GM13977 (cell line): Measurements from ENCODE around the gene DHX58.

Source experiments
- DNase-seq: peaks from one replicate; pipeline ENCODE4 v3.0.0; 2012; ENCODE audit warnings: low spot score
- in situ Hi-C: fragments of 300-500 bp; cut with MboI; formaldehyde crosslinking; loops from one replicate; pipeline ENCODE4 v1.12.0; 2022; ENCODE audit warnings: low sequenced_read_pairs, low pct_unique_long_range_greater_than_20kb, mixed read lengths, inconsistent platforms; ENCODE audit not compliant: unreplicated experiment
- TF ChIP-seq, protein P1 (sequence below): IDR thresholded peaks from 2 replicates; pipeline ENCODE4 v1.5.1; 2012; ENCODE audit warnings: mild to moderate bottlenecking, control low read depth; ENCODE audit not compliant: insufficient read depth; ENCODE audit errors: extremely low read depth, missing control alignments

Gene DHX58

DNA sequence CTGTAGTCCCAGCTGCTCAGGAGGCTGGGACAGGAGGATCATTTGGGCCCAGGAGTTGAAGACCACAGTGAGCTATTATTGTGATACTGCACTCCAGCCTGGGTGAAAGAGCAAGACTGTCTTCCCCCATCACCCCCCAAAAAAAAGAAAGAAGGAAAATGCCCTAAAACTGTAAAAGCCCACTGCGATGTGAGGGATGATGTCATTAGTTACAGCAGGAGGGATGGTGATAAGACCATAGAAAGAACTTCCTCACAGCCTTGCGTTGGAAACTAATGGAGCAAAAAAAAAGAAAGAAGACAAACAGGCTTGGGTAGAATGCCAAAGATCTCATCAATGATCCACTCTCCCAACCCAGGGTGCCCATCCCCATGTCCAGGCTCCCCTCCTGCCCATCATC, 33.0 kb downstream of the DHX58 start:
- no peak for DNase-seq
- TF ChIP-seq, protein P1, sequence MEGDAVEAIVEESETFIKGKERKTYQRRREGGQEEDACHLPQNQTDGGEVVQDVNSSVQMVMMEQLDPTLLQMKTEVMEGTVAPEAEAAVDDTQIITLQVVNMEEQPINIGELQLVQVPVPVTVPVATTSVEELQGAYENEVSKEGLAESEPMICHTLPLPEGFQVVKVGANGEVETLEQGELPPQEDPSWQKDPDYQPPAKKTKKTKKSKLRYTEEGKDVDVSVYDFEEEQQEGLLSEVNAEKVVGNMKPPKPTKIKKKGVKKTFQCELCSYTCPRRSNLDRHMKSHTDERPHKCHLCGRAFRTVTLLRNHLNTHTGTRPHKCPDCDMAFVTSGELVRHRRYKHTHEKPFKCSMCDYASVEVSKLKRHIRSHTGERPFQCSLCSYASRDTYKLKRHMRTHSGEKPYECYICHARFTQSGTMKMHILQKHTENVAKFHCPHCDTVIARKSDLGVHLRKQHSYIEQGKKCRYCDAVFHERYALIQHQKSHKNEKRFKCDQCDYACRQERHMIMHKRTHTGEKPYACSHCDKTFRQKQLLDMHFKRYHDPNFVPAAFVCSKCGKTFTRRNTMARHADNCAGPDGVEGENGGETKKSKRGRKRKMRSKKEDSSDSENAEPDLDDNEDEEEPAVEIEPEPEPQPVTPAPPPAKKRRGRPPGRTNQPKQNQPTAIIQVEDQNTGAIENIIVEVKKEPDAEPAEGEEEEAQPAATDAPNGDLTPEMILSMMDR = no peak
- in situ Hi-C loops = no loop called here

DNA sequence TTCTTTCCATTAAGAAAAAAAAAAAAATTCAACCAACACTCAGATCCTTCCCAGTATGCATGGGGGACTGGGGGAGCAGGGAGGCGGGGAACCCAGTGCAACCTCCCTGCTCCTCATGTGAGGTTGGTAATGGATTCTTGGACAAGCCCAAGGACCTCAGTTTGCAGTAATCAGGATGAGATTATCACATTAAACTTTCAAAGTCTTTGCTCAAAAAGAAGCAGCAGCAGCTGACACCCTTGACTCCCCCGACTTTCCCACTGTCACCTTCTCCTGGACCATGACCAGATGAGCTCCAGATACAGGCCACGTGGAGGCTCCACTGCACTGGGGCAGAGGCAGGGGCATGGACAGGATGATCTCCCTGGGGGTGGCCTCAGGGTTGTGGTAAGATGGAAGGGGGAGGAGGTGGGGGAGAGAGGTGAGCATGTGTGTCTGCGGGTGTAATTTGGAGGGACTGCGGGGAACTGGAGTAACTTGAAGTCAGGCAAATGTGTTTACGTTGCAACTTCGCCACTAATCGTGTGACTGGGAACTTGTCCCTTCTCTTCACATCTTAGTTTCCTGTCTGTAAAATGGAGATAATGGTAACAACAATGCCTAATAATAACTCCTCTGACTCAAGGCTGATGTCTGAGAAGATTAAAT, 34.0 kb downstream of the DHX58 start:
- in situ Hi-C loops = no loop called here
- no peak for DNase-seq
- TF ChIP-seq, protein P1 = no peak

DNA sequence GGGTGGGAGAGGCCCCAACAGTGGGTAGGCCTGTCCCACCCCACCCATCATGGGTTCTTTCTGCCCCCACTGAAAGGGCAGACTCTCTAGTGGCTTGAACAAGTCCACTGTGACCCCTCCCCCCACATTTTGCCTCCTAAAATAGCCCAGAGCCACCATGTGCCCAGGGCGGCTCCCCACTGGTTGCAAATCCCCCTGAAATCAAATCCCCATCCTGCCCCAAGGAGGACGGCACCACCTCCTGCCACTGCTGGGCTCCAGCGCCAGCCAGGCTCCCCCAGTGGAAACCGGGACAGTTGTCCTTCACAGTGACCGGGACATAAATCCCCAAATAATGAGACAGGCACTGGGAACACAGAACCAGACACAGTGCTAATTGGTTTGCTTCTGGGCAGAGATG, 34.8 kb downstream of the DHX58 start:
- in situ Hi-C loops = no loop called here
- TF ChIP-seq, protein P1 = no peak
- DNase-seq = no peak

DNA sequence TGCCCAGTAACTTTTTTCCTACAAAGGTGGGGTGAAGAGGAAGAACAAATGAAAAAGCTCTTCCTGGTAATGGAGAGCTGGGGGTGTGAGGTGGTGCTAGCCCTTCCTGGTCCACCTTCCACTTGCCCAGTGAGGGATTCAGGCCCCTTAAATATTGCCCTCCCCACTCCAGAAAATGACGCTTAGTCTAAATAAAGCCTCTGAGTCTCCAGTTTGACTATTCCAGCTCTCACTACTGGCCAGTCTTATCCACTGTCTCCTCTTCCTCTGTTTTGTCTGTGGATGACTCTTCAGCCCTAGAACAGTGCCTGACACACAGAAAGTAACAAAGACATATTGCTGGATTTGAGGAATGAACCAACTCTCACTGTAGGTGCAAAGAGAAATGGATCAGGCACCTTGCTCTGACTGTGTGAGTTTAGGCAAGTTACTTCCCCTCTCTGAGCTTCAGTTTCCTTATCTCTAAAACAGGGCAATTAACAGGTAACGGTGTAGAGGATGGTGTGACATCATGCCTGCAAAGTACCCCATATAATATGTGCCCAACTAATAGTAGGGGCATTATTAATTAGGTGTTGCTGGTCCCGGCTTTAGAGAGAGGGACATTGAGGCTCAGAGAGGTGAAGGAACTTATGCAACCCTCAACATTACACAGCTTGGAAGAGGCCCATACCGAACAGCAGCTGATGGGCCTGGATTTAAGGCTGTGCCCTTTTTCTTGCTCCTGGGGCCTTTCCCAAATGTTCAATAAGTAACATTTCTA, 35.5 kb downstream of the DHX58 start:
- no peak for DNase-seq
- in situ Hi-C loops = no loop called here
- TF ChIP-seq, protein P1 = no peak

DNA sequence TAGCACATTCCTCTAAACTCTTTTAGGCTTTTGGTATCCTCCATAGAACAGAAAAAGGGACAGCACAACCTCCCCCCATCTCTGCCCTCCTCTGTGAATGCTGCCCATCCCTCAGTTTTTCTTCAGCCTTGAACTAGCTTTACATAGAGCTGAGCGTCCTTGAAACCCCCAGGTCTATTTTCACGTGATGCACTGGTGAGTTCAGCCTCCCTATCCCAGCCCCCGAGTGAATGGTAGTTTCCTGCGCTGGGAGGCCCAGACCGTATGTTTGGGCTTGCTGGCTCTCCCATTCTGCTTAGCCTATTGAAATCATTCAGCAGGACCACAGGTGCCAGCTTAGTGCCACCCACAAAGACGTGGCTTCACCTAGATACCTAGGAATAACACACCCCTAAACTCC, 36.7 kb downstream of the DHX58 start:
- no peak for DNase-seq
- in situ Hi-C loops = no loop called here
- TF ChIP-seq, protein P1 = no peak

DNA sequence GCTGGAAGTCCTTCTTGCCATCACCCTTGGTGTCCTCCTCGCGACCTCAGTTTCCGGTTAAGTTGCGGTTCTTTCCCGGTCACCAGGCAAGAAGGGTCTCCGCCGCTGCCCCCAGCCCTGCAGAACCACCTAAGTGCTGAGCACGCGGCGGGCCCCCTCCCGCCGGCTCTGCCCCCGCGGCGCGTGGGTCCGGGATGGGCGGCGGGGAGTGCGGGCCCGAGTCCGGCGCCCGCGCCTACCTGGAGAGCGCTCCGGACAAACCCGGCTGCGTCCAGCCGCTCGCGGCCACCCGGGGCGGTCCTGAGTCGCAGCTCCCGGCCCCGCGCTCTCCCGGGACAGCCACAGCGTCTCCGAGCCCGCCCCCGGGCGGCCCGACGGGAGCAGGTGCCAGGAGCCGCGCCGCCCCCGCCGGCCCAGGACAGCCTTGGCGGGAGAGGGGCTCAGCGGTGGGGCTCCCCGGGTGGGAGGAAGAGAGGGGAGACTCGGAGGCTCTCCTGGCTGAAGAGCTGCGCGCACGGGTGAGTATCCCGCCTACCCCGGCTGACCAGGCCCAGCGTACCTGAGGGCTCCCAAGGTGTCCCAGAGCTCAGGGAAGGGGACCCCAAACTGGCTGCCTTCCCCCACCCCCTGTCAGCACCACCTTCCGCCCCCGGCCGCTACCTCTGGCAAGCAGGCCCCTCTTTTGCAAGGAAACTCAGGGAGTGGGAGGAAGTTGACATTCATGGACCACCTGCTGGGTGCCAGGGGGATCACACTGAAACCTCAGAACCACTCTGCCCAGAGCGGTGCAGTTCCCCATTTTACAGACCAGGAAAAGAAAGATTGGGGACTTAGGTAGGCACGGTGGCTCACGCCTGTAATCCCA, 40.0 kb downstream of the DHX58 start:
- TF ChIP-seq, protein P1 = no peak
- DNase-seq = no peak
- in situ Hi-C loops = no loop called here
